M059J (cell line): ENCODE data around the gene PLXNA4. TPM values are rescaled to one million over a fixed set of nuclear protein-coding genes. Genes with fewer than 3 reads are reported as not detected.

ENCODE experiments used
- DNase-seq: peaks from one replicate; pipeline ENCODE4 v3.0.0-alpha.2; 2012; ENCODE audit warnings: low read depth
- total RNA-seq: library from RNA; depleted of rRNA; stranded (reverse); fragments of >200 nt; shearing (Covaris generic); gene quantifications from 2 replicates; pipeline ENCODE4 v1.2.3, GENCODE V29; 2014

PLXNA4 gene
- total RNA-seq, 1 experiment from 2014 or later: 6.0 TPM

- DNase-seq: no peak
Measured at GRCh38 chr7:132588596-132588995, 12.3 kb upstream of the PLXNA4 start.

GRCh38 chr7:132584796-132585494, 8.7 kb upstream of the PLXNA4 start:
- no peak for DNase-seq

GRCh38 chr7:132581431-132581830, 5.2 kb upstream of the PLXNA4 start:
- no peak for DNase-seq

- peak; percentile 76 for DNase-seq
Measured at GRCh38 chr7:132580717-132581285, 4.5 kb upstream of the PLXNA4 start.

- peak; percentile 59 for DNase-seq
Measured at GRCh38 chr7:132580277-132580676, 4.0 kb upstream of the PLXNA4 start.

- no peak for DNase-seq
Measured at GRCh38 chr7:132579260-132579899, 3.1 kb upstream of the PLXNA4 start.

GRCh38 chr7:132578826-132579225, 2.6 kb upstream of the PLXNA4 start:
- no peak for DNase-seq

GRCh38 chr7:132578050-132578370, 1.7 kb upstream of the PLXNA4 start:
- DNase-seq: no peak

- DNase-seq: peak; percentile 72
Measured at GRCh38 chr7:132577206-132578049, 1.2 kb upstream of the PLXNA4 start.

GRCh38 chr7:132576721-132577085, 433 bp upstream of the PLXNA4 start:
- DNase-seq: no peak

- peak; percentile 75 for DNase-seq
Measured at GRCh38 chr7:132575419-132575981, 770 bp downstream of the PLXNA4 start.

- DNase-seq: no peak
Measured at GRCh38 chr7:132574223-132574622, 2.0 kb downstream of the PLXNA4 start.

- no peak for DNase-seq
Measured at GRCh38 chr7:132573251-132573955, 2.9 kb downstream of the PLXNA4 start.

GRCh38 chr7:132572526-132572925, 3.7 kb downstream of the PLXNA4 start:
- DNase-seq: no peak

GRCh38 chr7:132571970-132572369, 4.3 kb downstream of the PLXNA4 start:
- DNase-seq: no peak

GRCh38 chr7:132569884-132570614, 6.2 kb downstream of the PLXNA4 start:
- no peak for DNase-seq

- peak; percentile 39 for DNase-seq
Measured at GRCh38 chr7:132568962-132569361, 7.3 kb downstream of the PLXNA4 start.

- no peak for DNase-seq
Measured at GRCh38 chr7:132565885-132566284, 10.4 kb downstream of the PLXNA4 start.

- no peak for DNase-seq
Measured at GRCh38 chr7:132565441-132565840, 10.8 kb downstream of the PLXNA4 start.

- no peak for DNase-seq
Measured at GRCh38 chr7:132564849-132565248, 11.4 kb downstream of the PLXNA4 start.

- DNase-seq: no peak
Measured at GRCh38 chr7:132564090-132564489, 12.2 kb downstream of the PLXNA4 start.
